Measurements from ENCODE around the gene RAPGEFL1.
"Not testable (repeated sequence)": the region's sequence is repeated elsewhere in the genome, so short reads cannot be mapped to it uniquely, and the experiment has no call there.

The RAPGEFL1 gene

GRCh38 chr17:40230670-40231069 lies 53.4 kb downstream of the RAPGEFL1 start:
- H3K36me3 ChIP-seq (ENCODE audit: control insufficient read depth, insufficient read depth, low read length) = peaks cover 7% of the 10 kb centered on the region
- H3K4me1 ChIP-seq (ENCODE audit: control insufficient read depth, insufficient read depth, low read length) = peaks cover under 1% of the 10 kb centered on the region
- 92 to 100% methylated on average over 3 of the region's 3 CpGs for WGBS, 2 experiments
- H3K4me3 ChIP-seq (ENCODE audit: insufficient read depth, low read depth, low read length) = no peak overlapping the region
- no peak overlapping the region for H3K27ac ChIP-seq (ENCODE audit: insufficient read depth, low read depth, low read length, poor library complexity, severe bottlenecking)
- H3K9me3 ChIP-seq (ENCODE audit: control insufficient read depth, low read length) = no peaks in the 10 kb centered on the region
- no peaks in the 10 kb centered on the region for H3K27me3 ChIP-seq (ENCODE audit: control insufficient read depth, insufficient read depth, low read length, poor library complexity, severe bottlenecking)

DNA sequence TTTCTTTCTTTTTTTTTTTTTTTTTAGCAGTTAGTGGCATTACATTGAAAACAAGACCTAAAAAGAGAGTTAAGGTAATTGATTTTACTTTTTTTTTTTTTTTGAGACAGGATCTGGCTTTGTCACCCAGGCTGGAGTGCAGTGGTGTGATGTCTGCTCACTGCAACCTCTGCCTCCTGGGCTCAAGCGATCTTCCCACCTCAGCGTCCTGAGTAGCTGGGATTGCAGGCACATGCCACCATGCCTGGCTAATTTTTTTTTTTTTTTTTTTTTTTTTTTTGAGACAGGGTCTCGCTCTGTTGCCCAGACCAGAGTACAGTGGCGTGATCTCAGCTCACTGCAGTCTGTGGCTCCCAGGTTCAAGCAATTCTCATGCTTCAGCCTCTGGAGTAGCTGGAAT lies 54.7 kb downstream of the RAPGEFL1 start:
- WGBS, 2 experiments = 89 to 95% methylated on average over 4 of the region's 4 CpGs

DNA sequence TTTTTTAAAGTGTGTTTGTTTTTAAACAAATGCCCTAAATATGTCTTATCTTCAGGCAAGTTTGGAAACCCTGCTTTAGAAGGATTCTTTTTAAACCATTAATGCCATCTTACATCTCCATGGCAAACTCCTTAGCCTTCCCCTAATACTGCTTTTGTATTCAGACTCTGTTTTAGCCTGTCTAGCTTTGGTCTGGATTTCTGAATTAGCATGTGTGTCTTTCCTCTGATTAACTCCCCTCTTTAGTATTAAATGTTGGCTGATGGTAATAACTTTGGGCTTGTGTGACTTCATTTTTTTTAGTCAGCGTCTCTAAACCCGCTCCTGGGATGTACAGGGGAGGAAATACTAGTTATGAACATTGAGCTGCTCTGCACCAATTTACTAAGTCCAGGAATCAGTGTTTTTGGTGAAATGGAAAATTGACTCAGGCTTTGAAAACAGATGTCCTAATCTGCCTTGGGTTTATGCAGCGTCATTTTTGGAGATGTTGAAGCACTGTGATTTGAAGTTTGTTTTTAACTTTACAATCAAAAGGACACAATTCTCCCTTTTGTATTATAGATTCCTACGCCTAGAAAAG lies 64.1 kb downstream of the RAPGEFL1 start:
- H3K27ac ChIP-seq (ENCODE audit: insufficient read depth, low read depth, low read length, poor library complexity, severe bottlenecking) = peak overlapping the region; percentile 6

More for the DNA sequence above, 54.7 kb downstream of the RAPGEFL1 start:
- not testable (repeated sequence) for H3K27ac ChIP-seq (ENCODE audit: insufficient read depth, low read depth, low read length, poor library complexity, severe bottlenecking); H3K4me3 ChIP-seq (ENCODE audit: insufficient read depth, low read depth, low read length); H3K27me3 ChIP-seq (ENCODE audit: control insufficient read depth, insufficient read depth, low read length, poor library complexity, severe bottlenecking); H3K36me3 ChIP-seq (ENCODE audit: control insufficient read depth, insufficient read depth, low read length); H3K4me1 ChIP-seq (ENCODE audit: control insufficient read depth, insufficient read depth, low read length); H3K9me3 ChIP-seq (ENCODE audit: control insufficient read depth, low read length)

GRCh38 chr17:40242774-40243173 lies 65.5 kb downstream of the RAPGEFL1 start:
- Histone ChIP-seq H3K27me3 (ENCODE audit: control insufficient read depth, insufficient read depth, low read length, poor library complexity, severe bottlenecking) (no peaks in the 10 kb centered on the region), H3K9me3 (ENCODE audit: control insufficient read depth, low read length) (no peaks in the 10 kb centered on the region), H3K4me3 (ENCODE audit: insufficient read depth, low read depth, low read length) (no peak overlapping the region), H3K36me3 (ENCODE audit: control insufficient read depth, insufficient read depth, low read length) (no peaks in the 10 kb centered on the region), H3K4me1 (ENCODE audit: control insufficient read depth, insufficient read depth, low read length) (no peaks in the 10 kb centered on the region), H3K27ac (ENCODE audit: insufficient read depth, low read depth, low read length, poor library complexity, severe bottlenecking) (no peak overlapping the region)
- WGBS, 2 experiments = 94 to 98% methylated on average over 3 of the region's 3 CpGs

More for the DNA sequence above, 64.1 kb downstream of the RAPGEFL1 start:
- H3K4me3 ChIP-seq (ENCODE audit: insufficient read depth, low read depth, low read length) = no peak overlapping the region
- H3K4me1 ChIP-seq (ENCODE audit: control insufficient read depth, insufficient read depth, low read length) = no peaks in the 10 kb centered on the region
- no peaks in the 10 kb centered on the region for H3K36me3 ChIP-seq (ENCODE audit: control insufficient read depth, insufficient read depth, low read length)
- 96 to 98% methylated on average over 4 of the region's 4 CpGs for WGBS, 2 experiments
- no peaks in the 10 kb centered on the region for H3K9me3 ChIP-seq (ENCODE audit: control insufficient read depth, low read length)
- H3K27me3 ChIP-seq (ENCODE audit: control insufficient read depth, insufficient read depth, low read length, poor library complexity, severe bottlenecking) = no peaks in the 10 kb centered on the region

DNA sequence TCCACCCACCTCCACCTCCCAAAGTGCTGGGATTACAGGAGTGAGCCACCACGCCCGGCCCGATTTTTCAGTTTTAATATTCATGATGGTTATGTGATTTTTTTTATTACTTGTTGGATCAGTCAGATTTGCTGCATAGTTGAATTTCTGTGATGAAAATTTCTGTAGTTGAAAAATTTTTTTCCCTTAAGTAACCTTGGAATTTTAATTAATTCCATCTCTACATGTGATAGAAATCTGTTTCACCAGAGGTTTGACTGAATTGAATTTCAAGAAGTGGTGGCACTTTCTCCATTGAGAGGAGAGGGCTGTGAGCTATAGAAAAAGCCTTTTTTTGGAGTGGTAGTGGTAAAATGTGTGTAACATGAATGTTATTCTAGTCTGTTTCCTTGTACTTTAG lies 66.5 kb downstream of the RAPGEFL1 start:
- no peaks in the 10 kb centered on the region for H3K9me3 ChIP-seq (ENCODE audit: control insufficient read depth, low read length)
- no peaks in the 10 kb centered on the region for H3K36me3 ChIP-seq (ENCODE audit: control insufficient read depth, insufficient read depth, low read length)
- no peaks in the 10 kb centered on the region for H3K27me3 ChIP-seq (ENCODE audit: control insufficient read depth, insufficient read depth, low read length, poor library complexity, severe bottlenecking)
- H3K4me1 ChIP-seq (ENCODE audit: control insufficient read depth, insufficient read depth, low read length) = no peaks in the 10 kb centered on the region
- 80 to 90% methylated on average over 3 of the region's 3 CpGs for WGBS, 2 experiments
- no peak overlapping the region for H3K27ac ChIP-seq (ENCODE audit: insufficient read depth, low read depth, low read length, poor library complexity, severe bottlenecking)
- H3K4me3 ChIP-seq (ENCODE audit: insufficient read depth, low read depth, low read length) = no peak overlapping the region

GRCh38 chr17:40244255-40244654 lies 67.0 kb downstream of the RAPGEFL1 start:
- Histone ChIP-seq H3K4me3 (ENCODE audit: insufficient read depth, low read depth, low read length) (no peak overlapping the region), H3K27me3 (ENCODE audit: control insufficient read depth, insufficient read depth, low read length, poor library complexity, severe bottlenecking) (no peaks in the 10 kb centered on the region), H3K36me3 (ENCODE audit: control insufficient read depth, insufficient read depth, low read length) (no peaks in the 10 kb centered on the region), H3K27ac (ENCODE audit: insufficient read depth, low read depth, low read length, poor library complexity, severe bottlenecking) (no peak overlapping the region), H3K4me1 (ENCODE audit: control insufficient read depth, insufficient read depth, low read length) (no peaks in the 10 kb centered on the region), H3K9me3 (ENCODE audit: control insufficient read depth, low read length) (no peaks in the 10 kb centered on the region)
- WGBS, 2 experiments = 86 to 98% methylated on average over 4 of the region's 4 CpGs

Measured in ectodermal cell (in vitro differentiated cells).